B cell (primary cell): ENCODE data around the gene PCDH20.

Source experiments
- EZH2 ChIP-seq: IDR thresholded peaks from 2 replicates; pipeline ENCODE4 v1.6.1; 2012; ENCODE audit warnings: borderline replicate concordance, low read depth, mild to moderate bottlenecking, moderate library complexity, low read length; ENCODE audit not compliant: insufficient read depth, poor library complexity, severe bottlenecking
- TF ChIP-seq, protein P1 (sequence below): fragments of 200-600 bp; IDR thresholded peaks from one replicate; pipeline ENCODE4 v1.8.0; 2022; ENCODE audit warnings: antibody characterized with exemption, mild to moderate bottlenecking

GRCh38 chr13:61408571-61408970 is 7.1 kb downstream of the PCDH20 start:
- TF ChIP-seq, protein P1, sequence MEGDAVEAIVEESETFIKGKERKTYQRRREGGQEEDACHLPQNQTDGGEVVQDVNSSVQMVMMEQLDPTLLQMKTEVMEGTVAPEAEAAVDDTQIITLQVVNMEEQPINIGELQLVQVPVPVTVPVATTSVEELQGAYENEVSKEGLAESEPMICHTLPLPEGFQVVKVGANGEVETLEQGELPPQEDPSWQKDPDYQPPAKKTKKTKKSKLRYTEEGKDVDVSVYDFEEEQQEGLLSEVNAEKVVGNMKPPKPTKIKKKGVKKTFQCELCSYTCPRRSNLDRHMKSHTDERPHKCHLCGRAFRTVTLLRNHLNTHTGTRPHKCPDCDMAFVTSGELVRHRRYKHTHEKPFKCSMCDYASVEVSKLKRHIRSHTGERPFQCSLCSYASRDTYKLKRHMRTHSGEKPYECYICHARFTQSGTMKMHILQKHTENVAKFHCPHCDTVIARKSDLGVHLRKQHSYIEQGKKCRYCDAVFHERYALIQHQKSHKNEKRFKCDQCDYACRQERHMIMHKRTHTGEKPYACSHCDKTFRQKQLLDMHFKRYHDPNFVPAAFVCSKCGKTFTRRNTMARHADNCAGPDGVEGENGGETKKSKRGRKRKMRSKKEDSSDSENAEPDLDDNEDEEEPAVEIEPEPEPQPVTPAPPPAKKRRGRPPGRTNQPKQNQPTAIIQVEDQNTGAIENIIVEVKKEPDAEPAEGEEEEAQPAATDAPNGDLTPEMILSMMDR: no peak
- TF ChIP-seq EZH2: no peak
